22Rv1 (cell line): ENCODE results near the gene KLF12.

Source experiments
- ZFX ChIP-seq: fragments of 450-650 bp; IDR thresholded peaks from 2 replicates; pipeline ENCODE4 v1.6.1; 2017; ENCODE audit warnings: antibody characterized with exemption, borderline replicate concordance
- TF ChIP-seq, protein P1 (sequence below): fragments of 450-650 bp; IDR thresholded peaks from 2 replicates; pipeline ENCODE4 v1.5.1; 2017; ENCODE audit warnings: mild to moderate bottlenecking

DNA sequence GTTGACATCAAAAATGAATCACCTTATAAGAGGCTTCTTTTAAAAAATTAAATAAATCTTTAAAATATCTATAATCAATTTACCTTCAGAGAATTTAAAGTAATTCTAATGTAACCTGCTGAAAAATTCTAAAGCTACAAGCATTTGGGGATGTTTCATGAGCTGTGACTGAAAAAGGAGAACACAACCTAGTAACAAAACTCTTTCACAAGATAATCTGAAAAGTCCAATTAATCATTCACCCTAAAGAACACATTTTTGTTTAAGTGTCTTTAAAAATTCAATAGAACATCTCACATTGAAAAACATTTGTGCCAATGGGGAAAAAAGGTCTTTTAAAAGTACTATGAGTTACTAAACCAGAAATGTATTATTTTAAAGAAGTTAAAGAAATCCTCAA is 22.8 kb downstream of the KLF12 start:
- TF ChIP-seq, protein P1, sequence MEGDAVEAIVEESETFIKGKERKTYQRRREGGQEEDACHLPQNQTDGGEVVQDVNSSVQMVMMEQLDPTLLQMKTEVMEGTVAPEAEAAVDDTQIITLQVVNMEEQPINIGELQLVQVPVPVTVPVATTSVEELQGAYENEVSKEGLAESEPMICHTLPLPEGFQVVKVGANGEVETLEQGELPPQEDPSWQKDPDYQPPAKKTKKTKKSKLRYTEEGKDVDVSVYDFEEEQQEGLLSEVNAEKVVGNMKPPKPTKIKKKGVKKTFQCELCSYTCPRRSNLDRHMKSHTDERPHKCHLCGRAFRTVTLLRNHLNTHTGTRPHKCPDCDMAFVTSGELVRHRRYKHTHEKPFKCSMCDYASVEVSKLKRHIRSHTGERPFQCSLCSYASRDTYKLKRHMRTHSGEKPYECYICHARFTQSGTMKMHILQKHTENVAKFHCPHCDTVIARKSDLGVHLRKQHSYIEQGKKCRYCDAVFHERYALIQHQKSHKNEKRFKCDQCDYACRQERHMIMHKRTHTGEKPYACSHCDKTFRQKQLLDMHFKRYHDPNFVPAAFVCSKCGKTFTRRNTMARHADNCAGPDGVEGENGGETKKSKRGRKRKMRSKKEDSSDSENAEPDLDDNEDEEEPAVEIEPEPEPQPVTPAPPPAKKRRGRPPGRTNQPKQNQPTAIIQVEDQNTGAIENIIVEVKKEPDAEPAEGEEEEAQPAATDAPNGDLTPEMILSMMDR = no peak
- TF ChIP-seq ZFX = no peak
